ENCODE results near the gene PTPRN2. TPM values are rescaled to one million over a fixed set of nuclear protein-coding genes. Genes with fewer than 3 reads are reported as not detected.

Gene PTPRN2
- total and polyA plus RNA-seq, 2 of the 13 experiments (the other 11 are each of a cell fraction or from before 2014, with no cell fraction given), result 2.5 to 24.2 TPM

DNA sequence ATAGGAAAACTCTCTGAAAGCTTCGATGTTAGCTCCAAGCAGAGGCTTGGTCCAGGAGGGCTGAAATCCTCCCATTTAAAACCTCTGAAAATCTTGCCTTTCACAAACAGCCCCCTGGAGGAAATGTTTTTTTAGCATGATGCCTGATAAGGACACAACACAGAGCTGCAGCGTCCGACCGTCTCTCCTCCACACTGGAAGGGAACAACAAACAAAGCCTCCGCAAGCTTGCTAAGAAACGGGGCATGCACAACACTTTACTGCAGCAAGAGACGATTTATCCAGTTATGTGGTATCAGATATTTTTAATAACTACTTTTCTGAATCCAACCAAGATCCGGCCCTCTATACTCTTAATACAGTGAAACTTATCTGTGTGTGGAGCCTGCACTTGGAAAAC lies 182.3 kb downstream of the PTPRN2 start (continued):
- TF ChIP-seq FOXA1 (IDR thresholded peaks at IDR 0.05), result no peak
- no peak for TF ChIP-seq FOXA1 (CRISPR knock-in tag; IDR thresholded peaks at IDR 0.05)
- no peak for TF ChIP-seq MTF1 (CRISPR knock-in tag; IDR thresholded peaks at IDR 0.05)
- TF ChIP-seq ZBTB8A (CRISPR knock-in tag; IDR thresholded peaks at IDR 0.05; ENCODE audit: borderline replicate concordance, low read depth), result no peak
- no peak for TF ChIP-seq GATAD1 (CRISPR knock-in tag; IDR thresholded peaks at IDR 0.05)
- TF ChIP-seq MTF2 (CRISPR knock-in tag; IDR thresholded peaks at IDR 0.05; ENCODE audit: borderline replicate concordance), result no peak
- TF ChIP-seq ZNF138 (CRISPR knock-in tag; IDR thresholded peaks at IDR 0.05; ENCODE audit: low read depth), result no peak
- no peak for TF ChIP-seq ZBTB7B (CRISPR knock-in tag; IDR thresholded peaks at IDR 0.05)
- no peak for TF ChIP-seq SMARCC2 (IDR thresholded peaks at IDR 0.05)
- no peak for TF ChIP-seq ZNF430 (CRISPR knock-in tag; IDR thresholded peaks at IDR 0.05)

DNA sequence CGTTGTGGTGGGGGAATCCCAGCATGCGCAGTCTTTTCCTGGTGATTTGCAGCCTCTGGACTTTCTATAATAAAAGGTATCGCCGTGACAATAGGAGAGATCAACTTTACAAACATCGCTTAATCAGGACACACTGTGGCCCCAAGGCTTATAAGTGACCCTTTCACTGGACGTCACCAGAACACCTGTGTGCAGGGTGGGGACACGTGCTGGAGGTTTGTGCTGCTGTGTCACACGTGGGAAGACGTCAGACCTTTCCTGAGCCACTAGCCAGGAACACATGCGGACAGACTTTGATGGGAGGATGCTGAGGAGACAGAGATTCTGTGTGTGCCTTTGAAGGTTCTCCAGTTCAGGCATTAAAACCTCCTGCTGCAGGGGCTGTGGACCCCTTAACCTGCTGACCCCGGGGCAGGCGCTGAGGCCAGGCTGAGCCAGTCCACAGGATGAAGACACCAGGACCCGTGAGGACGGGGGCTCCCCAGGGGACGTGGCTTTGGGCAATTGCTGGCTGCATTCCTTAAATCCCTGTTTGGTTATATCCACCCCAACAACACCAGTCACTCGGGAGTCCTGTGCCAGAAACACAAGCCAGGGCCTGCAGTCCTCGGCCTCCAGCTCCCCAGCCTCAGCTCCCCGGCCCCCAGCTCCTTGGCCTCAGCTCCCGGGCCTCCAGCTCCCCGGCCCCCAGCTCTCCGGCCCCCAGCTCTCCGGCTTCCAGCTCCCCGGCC lies 183.4 kb downstream of the PTPRN2 start:
- POLR2A ChIA-PET, result no interaction called here
- no peaks in the 10 kb centered on the region for H3K79me2 ChIP-seq (ENCODE audit: insufficient read depth, low read length)
- peaks cover 55% of the 10 kb centered on the region for H4K20me1 ChIP-seq (ENCODE audit: insufficient read depth, low read length)
- intact Hi-C loops (cut with micrococcal nuclease; ENCODE audit: unreplicated experiment), result no loop called here
- no peak for DNase-seq (ENCODE audit: low spot score)
- H3K4me1 ChIP-seq (ENCODE audit: insufficient read depth, low read length), result no peaks in the 10 kb centered on the region
- H3K4me2 ChIP-seq (ENCODE audit: low read depth, low read length), result no peak overlapping the region
- BruUV-seq (replicated peaks), result no TSS peak
- no peak for ATAC-seq
- no peak for TF ChIP-seq NR3C1 (CRISPR knock-in tag; IDR thresholded peaks at IDR 0.05)
- TF ChIP-seq SP140L (CRISPR knock-in tag; IDR thresholded peaks at IDR 0.05; ENCODE audit: borderline replicate concordance), result no peak
- 92% methylated on average over 17 of the region's 23 CpGs for WGBS (ENCODE audit: low lambda C conversion rate)
- no peak overlapping the region for H3K4me3 ChIP-seq (replicated peaks in 1 of 3; ENCODE audit: insufficient read depth in 1 of 3, low read depth in 2 of 3, low read length in 3 of 3)
- no peak overlapping the region for H2AFZ ChIP-seq (ENCODE audit: low read length)
- CTCF ChIA-PET (ENCODE audit: low intra/inter-chr PET ratio, low total read pairs), result no interaction called here
- H3K27me3 ChIP-seq (ENCODE audit: control insufficient read depth in 1 of 2, insufficient read depth in 2 of 2, low read length in 2 of 2), result no peaks in the 10 kb centered on the region
- no peak overlapping the region for H3K9ac ChIP-seq (ENCODE audit: insufficient read depth, low read depth, low read length)
- H3K9me3 ChIP-seq (ENCODE audit: low read length), result peaks cover 2% of the 10 kb centered on the region; the same call in 1 of the 2 replicates
- H3K27ac ChIP-seq (ENCODE audit: extremely low read length, insufficient read depth, low read length), result no peak overlapping the region
- in situ Hi-C loops (cut with HindIII; ENCODE audit: extremely low pct_ligation_motif_present, low pct_unique_long_range_greater_than_20kb), result no loop called here
- FAIRE-seq, result no peak
- H3K36me3 ChIP-seq (replicated peaks in 1 of 2; ENCODE audit: control insufficient read depth in 1 of 2, insufficient read depth in 2 of 2, low read length in 2 of 2), result no peaks in the 10 kb centered on the region
